Effector memory CD8-positive, alpha-beta T cell (primary cell): ENCODE measurements around the gene CAMK1D.
"Not testable (repeated sequence)": the region's sequence is repeated elsewhere in the genome, so short reads cannot be mapped to it uniquely, and the experiment has no call there.

ENCODE experiments used
- ATAC-seq: fragments of 150-1000 bp; cut with Tn5 transposase; replicated peaks from 2 replicates; pipeline ENCODE4 v1.10.0; 2021; ENCODE audit warnings: mild to moderate bottlenecking, moderate library complexity
- DNase-seq, 3 experiments: peaks; one replicate each; pipeline ENCODE4 v3.0.0; 2021
- H3K27ac Mint-ChIP-seq, 2 donors: one replicate each; pipeline ENCODE4 v1.8.0; 2022; ENCODE audit warnings: mild to moderate bottlenecking in 2 of 2, mixed read lengths in 2 of 2, moderate library complexity in 2 of 2
- H3K27me3 Mint-ChIP-seq, 2 donors: one replicate each; pipeline ENCODE4 v1.8.0; 2022; ENCODE audit warnings: mixed read lengths in 2 of 2
- H3K36me3 Mint-ChIP-seq: one replicate; pipeline ENCODE4 v1.8.0; 2022; ENCODE audit warnings: mild to moderate bottlenecking, moderate library complexity, mixed read lengths; ENCODE audit not compliant: insufficient read depth
- H3K4me1 Mint-ChIP-seq, 2 donors: one replicate each; pipeline ENCODE4 v1.8.0; 2022; ENCODE audit warnings: low read depth in 2 of 2, mixed read lengths in 2 of 2
- H3K4me3 Mint-ChIP-seq, 2 donors: one replicate each; pipeline ENCODE4 v1.8.0; 2022; ENCODE audit warnings: mild to moderate bottlenecking in 2 of 2, mixed read lengths in 2 of 2, moderate library complexity in 2 of 2
- H3K9me3 Mint-ChIP-seq, 2 donors: one replicate each; pipeline ENCODE4 v1.8.0; 2022; ENCODE audit warnings: mixed read lengths in 2 of 2

Gene CAMK1D

GRCh38 chr10:12538491-12538995 is 189.2 kb downstream of the CAMK1D start:
- Mint-ChIP-seq H3K4me3 (no peak overlapping the region), H3K36me3 (no peaks in the 10 kb centered on the region), H3K27ac (peak overlapping the region; percentile 18 to 45), H3K27me3 (no peaks in the 10 kb centered on the region), H3K9me3 (no peaks in the 10 kb centered on the region), H3K4me1 (peaks cover 22 to 37% of the 10 kb centered on the region in 2 donors)
- ATAC-seq: no peak
- no peak for DNase-seq

- peak overlapping the region; percentile 45 to 72 for H3K27ac Mint-ChIP-seq
- H3K4me3 Mint-ChIP-seq: no peak overlapping the region
- DNase-seq: no peak
- no peaks in the 10 kb centered on the region for H3K9me3 Mint-ChIP-seq
- no peaks in the 10 kb centered on the region for H3K27me3 Mint-ChIP-seq
- no peak for ATAC-seq
- H3K4me1 Mint-ChIP-seq: peaks cover 22 to 39% of the 10 kb centered on the region in 2 donors
- H3K36me3 Mint-ChIP-seq: no peaks in the 10 kb centered on the region
These were observed 190.2 kb downstream of the CAMK1D start for GRCh38 chr10:12539350-12540164.

- DNase-seq (no peak), ATAC-seq (no peak)
- no peaks in the 10 kb centered on the region for H3K9me3 Mint-ChIP-seq
- H3K36me3 Mint-ChIP-seq: no peaks in the 10 kb centered on the region
- H3K4me3 Mint-ChIP-seq: no peak overlapping the region
- H3K27ac Mint-ChIP-seq: peak overlapping the region; percentile 8 to 30
- peaks cover 23 to 37% of the 10 kb centered on the region in 2 donors for H3K4me1 Mint-ChIP-seq
- H3K27me3 Mint-ChIP-seq: no peaks in the 10 kb centered on the region
These were observed 191.0 kb downstream of the CAMK1D start for GRCh38 chr10:12540341-12540781.

DNA sequence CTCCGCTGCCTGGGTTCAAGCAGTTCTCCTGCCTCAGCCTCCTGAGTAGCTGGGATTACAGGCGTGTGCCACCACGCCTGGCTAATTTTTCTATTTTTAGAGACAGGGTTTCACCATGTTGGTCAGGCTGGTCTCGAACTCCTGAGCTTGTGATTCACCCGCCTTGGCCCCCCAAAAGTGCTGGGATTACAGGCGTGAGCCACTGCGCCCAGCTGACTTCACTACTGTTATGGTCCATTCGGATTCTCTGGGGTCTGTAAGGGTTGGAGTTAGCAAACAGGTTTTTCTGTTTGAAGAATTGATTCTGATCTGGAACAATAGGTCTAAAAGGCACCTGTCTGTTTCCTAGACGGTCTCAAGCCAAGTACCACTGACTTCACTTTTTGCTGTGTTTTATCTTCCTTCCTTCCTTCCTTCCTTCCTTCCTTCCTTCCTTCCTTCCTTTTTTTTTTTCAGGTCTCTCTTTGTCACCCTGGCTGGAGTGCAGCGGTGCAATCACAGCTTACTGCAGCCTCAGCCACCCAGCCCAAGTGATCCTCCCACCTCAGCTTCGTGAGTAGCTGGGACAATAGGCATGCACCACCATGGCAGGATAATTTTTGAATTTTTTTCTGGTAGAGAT is 192.2 kb downstream of the CAMK1D start:
- H3K36me3 Mint-ChIP-seq: no peaks in the 10 kb centered on the region
- ATAC-seq: no peak
- peaks cover 26 to 40% of the 10 kb centered on the region in 2 donors for H3K4me1 Mint-ChIP-seq
- H3K27ac Mint-ChIP-seq: peak overlapping the region in 1 of 2 donors; percentile 3
- peaks cover 6 to 7% of the 10 kb centered on the region in 2 donors for H3K9me3 Mint-ChIP-seq
- H3K27me3 Mint-ChIP-seq: no peaks in the 10 kb centered on the region
- no peak for DNase-seq
- H3K4me3 Mint-ChIP-seq: no peak overlapping the region

DNA sequence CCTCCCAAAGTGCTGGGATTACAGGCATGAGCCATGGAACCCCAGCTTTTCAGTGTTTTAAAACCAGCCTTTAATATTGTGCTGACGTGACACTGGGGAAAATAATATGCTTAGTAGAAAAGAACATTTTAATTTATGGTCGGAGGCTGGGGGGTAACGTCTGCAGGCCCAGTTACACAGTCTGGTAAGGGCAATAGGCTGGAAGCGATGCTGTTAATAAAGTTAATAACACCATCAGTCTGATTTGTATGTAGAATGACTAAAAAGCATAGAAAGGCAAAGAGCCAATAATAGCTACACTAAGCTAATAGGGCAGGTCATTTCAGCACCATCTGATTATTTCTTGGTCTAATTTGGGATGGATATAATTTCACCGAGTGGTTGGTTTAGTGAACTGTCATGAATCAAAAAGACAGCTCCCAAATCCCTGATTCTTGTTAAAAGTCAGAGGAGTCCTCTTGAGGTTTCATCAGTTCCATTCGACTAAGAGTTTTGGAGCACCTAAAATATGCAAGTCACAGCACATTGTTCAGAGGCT is 192.9 kb downstream of the CAMK1D start:
- Mint-ChIP-seq H3K27me3 (no peaks in the 10 kb centered on the region), H3K36me3 (no peaks in the 10 kb centered on the region), H3K9me3 (peaks cover 6 to 7% of the 10 kb centered on the region in 2 donors), H3K4me3 (no peak overlapping the region), H3K4me1 (peaks cover 28 to 44% of the 10 kb centered on the region in 2 donors), H3K27ac (peak overlapping the region in 1 of 2 donors; percentile 3)
- DNase-seq: no peak
- ATAC-seq: no peak

DNA sequence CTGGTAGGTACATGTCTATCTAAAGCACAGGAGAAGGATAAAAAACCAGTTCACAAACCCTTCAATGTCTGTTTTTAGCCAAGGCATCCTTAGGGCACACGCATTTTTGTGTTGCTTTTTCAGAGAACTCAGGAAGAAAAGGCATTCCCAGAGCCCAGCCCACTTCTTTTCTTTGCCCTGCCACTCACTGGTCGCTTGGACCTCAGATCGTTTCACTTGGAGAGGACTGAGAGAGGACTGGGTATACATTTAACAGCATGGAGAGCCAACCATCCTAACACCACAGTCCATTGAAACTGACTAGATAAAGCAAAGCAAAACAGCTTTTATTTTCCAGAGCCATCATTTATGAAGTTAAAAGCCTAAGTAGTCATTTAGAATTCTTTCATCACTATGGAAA is 194.2 kb downstream of the CAMK1D start:
- no peak overlapping the region for H3K4me3 Mint-ChIP-seq
- H3K27ac Mint-ChIP-seq: no peak overlapping the region
- H3K36me3 Mint-ChIP-seq: peaks cover 6% of the 10 kb centered on the region
- peaks cover 6 to 7% of the 10 kb centered on the region in 2 donors for H3K9me3 Mint-ChIP-seq
- no peaks in the 10 kb centered on the region for H3K27me3 Mint-ChIP-seq
- DNase-seq: no peak
- no peak for ATAC-seq
- peaks cover 29 to 44% of the 10 kb centered on the region in 2 donors for H3K4me1 Mint-ChIP-seq

GRCh38 chr10:12546160-12546802 is 196.9 kb downstream of the CAMK1D start:
- H3K4me1 Mint-ChIP-seq: peaks cover 27 to 29% of the 10 kb centered on the region in 2 donors
- H3K27ac Mint-ChIP-seq: peak overlapping the region in 1 of 2 donors; percentile 56
- not testable (repeated sequence) for H3K9me3 Mint-ChIP-seq, DNase-seq, H3K27me3 Mint-ChIP-seq, H3K36me3 Mint-ChIP-seq, ATAC-seq, H3K4me3 Mint-ChIP-seq

DNA sequence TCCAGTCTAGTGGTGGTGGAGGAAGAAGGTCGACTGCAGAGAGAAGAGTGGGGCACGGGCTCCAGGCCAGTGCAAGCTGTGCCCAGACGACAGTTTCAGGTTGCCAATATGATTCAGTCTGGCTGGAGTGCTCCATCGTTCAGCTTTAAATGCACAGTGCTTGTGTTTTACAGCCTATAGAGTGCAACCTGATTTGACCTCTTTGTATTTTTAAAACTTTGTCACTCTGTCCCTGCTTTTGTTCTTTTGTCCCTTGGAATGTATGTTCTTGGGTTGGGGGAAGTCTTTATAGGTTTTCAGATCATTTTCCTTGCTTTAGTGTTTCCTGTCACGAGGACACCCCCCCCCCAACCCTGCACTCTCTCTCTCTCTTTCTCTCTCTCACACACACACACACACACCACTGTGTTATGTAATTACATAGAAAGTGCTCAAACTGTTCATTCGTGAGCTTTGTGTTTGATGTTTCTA is 198.0 kb downstream of the CAMK1D start:
- ATAC-seq (peak; percentile 36), DNase-seq (no peak)
- peaks cover 22 to 25% of the 10 kb centered on the region in 2 donors for H3K4me1 Mint-ChIP-seq
- peak overlapping the region; percentile 56 to 60 for H3K27ac Mint-ChIP-seq
- H3K9me3 Mint-ChIP-seq: peaks cover 6 to 7% of the 10 kb centered on the region in 2 donors
- H3K36me3 Mint-ChIP-seq: peaks cover 10% of the 10 kb centered on the region
- H3K4me3 Mint-ChIP-seq: no peak overlapping the region
- no peaks in the 10 kb centered on the region for H3K27me3 Mint-ChIP-seq

- DNase-seq (no peak), ATAC-seq (no peak)
- Mint-ChIP-seq H3K27me3 (no peaks in the 10 kb centered on the region), H3K36me3 (peaks cover 13% of the 10 kb centered on the region), H3K4me1 (peaks cover 22 to 25% of the 10 kb centered on the region in 2 donors), H3K27ac (peak overlapping the region in 1 of 2 donors; percentile 52), H3K9me3 (peaks cover 6 to 7% of the 10 kb centered on the region in 2 donors), H3K4me3 (no peak overlapping the region)
These were observed 199.9 kb downstream of the CAMK1D start for GRCh38 chr10:12549297-12549696.

DNA sequence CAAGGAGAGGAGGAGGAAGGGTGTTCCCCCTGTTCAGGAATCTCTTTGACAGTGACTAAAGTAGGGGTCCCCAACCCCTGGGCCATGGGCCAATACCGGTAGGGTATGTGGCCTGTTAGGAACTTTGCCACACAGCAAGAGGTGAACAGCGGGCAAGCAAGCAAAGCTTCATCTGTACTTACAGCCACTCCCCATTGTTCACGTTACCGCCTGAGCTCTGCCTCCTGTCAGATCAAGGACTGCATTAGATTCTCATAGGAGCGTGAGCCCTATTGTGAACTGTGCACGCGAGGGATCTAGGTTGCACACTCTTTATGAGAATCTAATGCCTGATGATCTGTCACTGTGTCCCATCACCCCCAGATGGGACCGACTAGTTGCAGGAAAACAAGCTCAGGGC is 201.6 kb downstream of the CAMK1D start:
- Mint-ChIP-seq H3K36me3 (peaks cover 14% of the 10 kb centered on the region), H3K9me3 (peaks cover 3 to 4% of the 10 kb centered on the region in 2 donors), H3K4me3 (no peak overlapping the region), H3K27me3 (no peaks in the 10 kb centered on the region), H3K4me1 (peaks cover 17 to 23% of the 10 kb centered on the region in 2 donors), H3K27ac (no peak overlapping the region)
- ATAC-seq (no peak), DNase-seq (no peak)

GRCh38 chr10:12556039-12556438 is 206.7 kb downstream of the CAMK1D start:
- ATAC-seq (no peak), DNase-seq (no peak)
- H3K27ac Mint-ChIP-seq: peak overlapping the region in 1 of 2 donors; percentile 71
- H3K9me3 Mint-ChIP-seq: no peaks in the 10 kb centered on the region
- H3K4me1 Mint-ChIP-seq: peaks cover 9 to 23% of the 10 kb centered on the region in 2 donors
- no peaks in the 10 kb centered on the region for H3K27me3 Mint-ChIP-seq
- no peak overlapping the region for H3K4me3 Mint-ChIP-seq
- H3K36me3 Mint-ChIP-seq: peaks cover 4% of the 10 kb centered on the region

DNA sequence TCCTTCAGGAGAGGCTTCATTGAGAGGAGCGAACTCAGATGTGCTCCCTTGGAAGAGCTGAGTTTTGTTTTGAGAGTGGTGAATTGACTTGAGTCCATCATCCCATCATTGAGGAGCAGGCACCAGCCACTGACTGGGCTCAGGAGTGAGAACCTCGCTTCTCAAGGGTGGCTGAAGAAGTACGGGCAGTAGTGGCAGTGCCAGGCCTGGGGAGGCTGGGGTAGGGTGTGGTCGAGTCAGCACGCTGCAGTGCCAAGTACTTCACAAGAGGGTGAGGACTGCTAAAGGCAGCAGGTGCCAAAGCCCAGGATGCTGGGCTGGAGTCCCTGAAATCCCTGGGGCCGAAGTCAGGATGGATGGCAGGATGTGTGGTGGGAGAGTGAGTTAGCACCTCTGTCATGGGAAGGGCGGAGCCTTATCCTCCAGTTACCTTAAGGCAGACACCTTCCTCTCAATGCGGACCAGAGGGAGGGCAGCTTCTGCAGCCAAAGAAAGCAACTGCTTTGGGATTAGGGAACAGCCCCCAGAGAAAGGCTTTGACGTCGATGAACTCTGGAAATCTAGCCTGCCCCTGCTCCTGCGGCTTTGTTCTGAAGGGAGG is 210.3 kb downstream of the CAMK1D start:
- DNase-seq (no peak), ATAC-seq (no peak)
- H3K27me3 Mint-ChIP-seq: no peaks in the 10 kb centered on the region
- peak overlapping the region; percentile 42 to 76 for H3K27ac Mint-ChIP-seq
- H3K9me3 Mint-ChIP-seq: no peaks in the 10 kb centered on the region
- H3K36me3 Mint-ChIP-seq: no peaks in the 10 kb centered on the region
- no peak overlapping the region for H3K4me3 Mint-ChIP-seq
- peaks cover 20 to 50% of the 10 kb centered on the region in 2 donors for H3K4me1 Mint-ChIP-seq

GRCh38 chr10:12561307-12561706 is 212.0 kb downstream of the CAMK1D start:
- no peaks in the 10 kb centered on the region for H3K9me3 Mint-ChIP-seq
- no peak overlapping the region for H3K4me3 Mint-ChIP-seq
- no peak for DNase-seq
- peaks cover 20 to 38% of the 10 kb centered on the region in 2 donors for H3K4me1 Mint-ChIP-seq
- H3K27ac Mint-ChIP-seq: no peak overlapping the region
- H3K27me3 Mint-ChIP-seq: no peaks in the 10 kb centered on the region
- no peak for ATAC-seq
- H3K36me3 Mint-ChIP-seq: no peaks in the 10 kb centered on the region
